IMR-90 (cell line): ENCODE data around the gene SDHC. TPM values are rescaled to one million over a fixed set of nuclear protein-coding genes. Genes with fewer than 3 reads are reported as not detected.

Experiments used
- ATAC-seq: fragments of 200-7000 bp; cut with Tn5 transposase; 2 replicates; pipeline ENCODE4 v1.9.1; 2020; ENCODE audit warnings: low read depth, mild to moderate bottlenecking, moderate library complexity
- BruUV-seq: library from RNA; stranded (reverse); fragments of 400-500 nt; replicated peaks from 2 replicates; lab custom pipeline; 2021; lab: Mats Ljungman, UMichigan
- CTCF ChIA-PET: fragments of 300-600 bp; formaldehyde crosslinking; extraction: SDS; loops from one replicate; lab custom pipeline; 2021; ENCODE audit warnings: antibody characterized with exemption; lab: Yijun Ruan, JAX
- POLR2A ChIA-PET: fragments of 300-600 bp; sonication (Branson Sonifier 250); formaldehyde crosslinking; loops from one replicate; lab custom pipeline; 2022; ENCODE audit warnings: antibody characterized with exemption; ENCODE audit not compliant: unreplicated experiment; lab: Charles Lee
- DNase-seq: peaks from one replicate; pipeline ENCODE4 v3.0.0; 2013
- H2AFZ ChIP-seq: replicated peaks from 2 replicates; pipeline ENCODE3; 2013; ENCODE audit warnings: low read length, mild to moderate bottlenecking; ENCODE audit not compliant: poor library complexity
- H2AK5ac ChIP-seq: 2 replicates; pipeline ENCODE4 v1.6.1; 2013; ENCODE audit warnings: low read depth, low read length, inconsistent platforms
- H2AK9ac ChIP-seq: replicated peaks from 2 replicates; pipeline ENCODE3; 2013; ENCODE audit warnings: mild to moderate bottlenecking, low read depth, low read length, moderate library complexity; ENCODE audit not compliant: poor library complexity
- H2BK120ac ChIP-seq: 2 replicates; pipeline ENCODE4 v1.6.1; 2013; ENCODE audit warnings: low read depth, low read length, inconsistent platforms
- H2BK15ac ChIP-seq: 3 replicates; pipeline ENCODE4 v1.6.1; 2013; ENCODE audit warnings: low read depth, low read length, inconsistent platforms
- H2BK20ac ChIP-seq: 2 replicates; pipeline ENCODE4 v1.6.1; 2013; ENCODE audit warnings: low read depth, mild to moderate bottlenecking, inconsistent platforms, low read length, moderate library complexity
- H2BK5ac ChIP-seq: 2 replicates; pipeline ENCODE4 v1.6.1; 2013; ENCODE audit warnings: mild to moderate bottlenecking, low read depth, low read length, inconsistent platforms; ENCODE audit not compliant: poor library complexity, severe bottlenecking
- H3K14ac ChIP-seq: replicated peaks from 2 replicates; pipeline ENCODE4 v1.6.1; 2013; ENCODE audit warnings: low read depth, low read length, inconsistent platforms
- H3K18ac ChIP-seq: 2 replicates; pipeline ENCODE4 v1.6.1; 2013; ENCODE audit warnings: low read depth, low read length, control low read depth
- H3K23ac ChIP-seq: 2 replicates; pipeline ENCODE4 v1.6.1; 2013; ENCODE audit warnings: low read depth, low read length, inconsistent platforms
- H3K27ac ChIP-seq: 2 replicates; pipeline ENCODE4 v1.5.1; 2013; ENCODE audit warnings: mild to moderate bottlenecking, control low read depth, low read length; ENCODE audit not compliant: insufficient read depth
- H3K27me3 ChIP-seq: 2 replicates; pipeline ENCODE4 v1.6.1; 2013; ENCODE audit warnings: low read length; ENCODE audit not compliant: control insufficient read depth, insufficient read depth
- H3K36me3 ChIP-seq: 2 replicates; pipeline ENCODE4 v1.6.1; 2013; ENCODE audit warnings: low read length, mixed read lengths; ENCODE audit not compliant: control insufficient read depth, insufficient read depth
- H3K4ac ChIP-seq: 2 replicates; pipeline ENCODE4 v1.6.1; 2013; ENCODE audit warnings: low read depth, low read length, inconsistent platforms
- H3K4me1 ChIP-seq: 2 replicates; pipeline ENCODE4 v1.6.1; 2013; ENCODE audit warnings: low read length, mixed read lengths; ENCODE audit not compliant: control insufficient read depth, insufficient read depth
- H3K4me2 ChIP-seq: 2 replicates; pipeline ENCODE4 v1.6.1; 2013; ENCODE audit warnings: low read depth, mild to moderate bottlenecking, control low read depth, low read length, moderate library complexity
- H3K4me3 ChIP-seq: 2 replicates; pipeline ENCODE4 v1.5.1; 2013; ENCODE audit warnings: low read depth, mild to moderate bottlenecking, control low read depth, low read length, moderate library complexity; ENCODE audit not compliant: insufficient read depth
- H3K56ac ChIP-seq: 2 replicates; pipeline ENCODE4 v1.6.1; 2013; ENCODE audit warnings: low read length, inconsistent platforms; ENCODE audit not compliant: insufficient read depth; ENCODE audit errors: extremely low read depth
- H3K79me1 ChIP-seq, 2 experiments: 2 replicates each; pipeline ENCODE4 v1.6.1; 2013; ENCODE audit warnings: low read length in 2 of 2, inconsistent platforms in 1 of 2, low read depth in 1 of 2
- H3K9ac ChIP-seq: 2 replicates; pipeline ENCODE4 v1.6.1; 2013; ENCODE audit warnings: low read depth, low read length, control low read depth
- H3K9me1 ChIP-seq: 2 replicates; pipeline ENCODE4 v1.6.1; 2013; ENCODE audit warnings: low read length, inconsistent platforms; ENCODE audit not compliant: insufficient read depth
- H3K9me3 ChIP-seq: 2 replicates; pipeline ENCODE4 v1.6.1; 2013; ENCODE audit warnings: low read length; ENCODE audit not compliant: control insufficient read depth, insufficient read depth
- H4K20me1 ChIP-seq: 2 replicates; pipeline ENCODE4 v1.6.1; 2013; ENCODE audit warnings: low read length, inconsistent platforms; ENCODE audit not compliant: insufficient read depth
- H4K5ac ChIP-seq: 2 replicates; pipeline ENCODE4 v1.6.1; 2013; ENCODE audit warnings: mild to moderate bottlenecking, low read depth, low read length, control low read depth
- H4K8ac ChIP-seq, 2 experiments: 2 replicates each; pipeline ENCODE4 v1.6.1; 2013; ENCODE audit warnings: low read depth in 2 of 2, low read length in 2 of 2, control low read depth in 1 of 2, inconsistent platforms in 1 of 2
- H4K91ac ChIP-seq: 2 replicates; pipeline ENCODE4 v1.6.1; 2013; ENCODE audit warnings: low read depth, low read length, inconsistent platforms; ENCODE audit not compliant: insufficient read depth
- BHLHE40 ChIP-seq: fragments of 150-350 bp; IDR thresholded peaks from 2 replicates; pipeline ENCODE4 v1.6.1; 2016; ENCODE audit warnings: mild to moderate bottlenecking, low read depth, low read length
- CEBPB ChIP-seq: IDR thresholded peaks from 2 replicates; pipeline ENCODE4 v1.6.1; 2012; ENCODE audit warnings: low read depth, low read length, improper control_type of control experiment
- CHD1 ChIP-seq: IDR thresholded peaks from 2 replicates; pipeline ENCODE4 v1.6.1; 2012; ENCODE audit warnings: low read depth, low read length, improper control_type of control experiment
- CTCF ChIP-seq: conservative IDR thresholded peaks from 2 replicates; pipeline ENCODE4 v1.5.1; 2012; ENCODE audit warnings: mild to moderate bottlenecking, low read depth, low read length, improper control_type of control experiment
- MAFK ChIP-seq: IDR thresholded peaks from 2 replicates; pipeline ENCODE4 v1.6.1; 2012; ENCODE audit warnings: low read depth, low read length, improper control_type of control experiment
- MAZ ChIP-seq: IDR thresholded peaks from 2 replicates; pipeline ENCODE4 v1.6.1; 2012; ENCODE audit warnings: low read depth, mild to moderate bottlenecking, low read length, improper control_type of control experiment, moderate library complexity, borderline replicate concordance
- NFE2L2 ChIP-seq: fragments of 150-350 bp; IDR thresholded peaks from 2 replicates; pipeline ENCODE4 v1.6.1; 2016; ENCODE audit warnings: low read depth, mild to moderate bottlenecking, low read length
- RCOR1 ChIP-seq: IDR thresholded peaks from 2 replicates; pipeline ENCODE4 v1.6.1; 2012; ENCODE audit warnings: mild to moderate bottlenecking, low read length, improper control_type of control experiment; ENCODE audit not compliant: insufficient replicate concordance
- RFX5 ChIP-seq: IDR thresholded peaks from 2 replicates; pipeline ENCODE4 v1.8.0; 2012; ENCODE audit warnings: low read depth, mild to moderate bottlenecking, low read length, moderate library complexity
- SMC3 ChIP-seq: fragments of 150-350 bp; IDR thresholded peaks from 2 replicates; pipeline ENCODE4 v1.6.1; 2016; ENCODE audit warnings: low read depth, mild to moderate bottlenecking, antibody characterized with exemption, low read length, moderate library complexity
- WGBS, 2 experiments: methylation state at CpG; one replicate each; pipeline versions ENCODE4 v1.1.5 to v1.1.7; 2013; ENCODE audit warnings: missing lambda C conversion rate in 2 of 2; ENCODE audit not compliant: insufficient read length in 1 of 2; ENCODE audit errors: extremely low coverage in 2 of 2; 5-methylcytosine and 5-hydroxymethylcytosine counted together
- dilution Hi-C: fragments of 300-500 bp; cut with HindIII; formaldehyde crosslinking; loops from one replicate; pipeline ENCODE4 v1.14.3; 2018; ENCODE audit warnings: low sequenced_read_pairs; ENCODE audit not compliant: unreplicated experiment
- in situ Hi-C: fragments of 300-500 bp; cut with MboI; formaldehyde crosslinking; loops from 3 replicates; pipeline ENCODE4 v1.14.3; 2019; ENCODE audit warnings: low sequenced_read_pairs, inconsistent platforms, mixed read lengths
- intact Hi-C: fragments of 100-400 bp; cut with micrococcal nuclease; formaldehyde crosslinking; loops from 2 replicates; pipeline ENCODE4 v1.10.0; 2022
- polyA plus RNA-seq, 3 experiments: library from polyadenylated mRNA; depleted of rRNA; stranded (reverse); fragments of >200 nt; gene quantifications; 2 replicates each; pipeline ENCODE4 v1.2.3, GENCODE V29; 2012; ENCODE audit warnings: low replicate concordance in 1 of 3
- total RNA-seq: library from RNA; depleted of rRNA; stranded (reverse); fragments of >200 nt; gene quantifications from 2 replicates; pipeline ENCODE4 v1.2.3, GENCODE V29; 2012
- TF ChIP-seq, protein P1 (sequence below): fragments of 150-350 bp; IDR thresholded peaks from 2 replicates; pipeline ENCODE4 v1.6.1; 2016; ENCODE audit warnings: low read depth, mild to moderate bottlenecking, low read length, moderate library complexity, borderline replicate concordance

Gene SDHC
- total and polyA plus RNA-seq, 2 of the 4 experiments (the other 2 are of a cell fraction), result 158 to 235 TPM

DNA sequence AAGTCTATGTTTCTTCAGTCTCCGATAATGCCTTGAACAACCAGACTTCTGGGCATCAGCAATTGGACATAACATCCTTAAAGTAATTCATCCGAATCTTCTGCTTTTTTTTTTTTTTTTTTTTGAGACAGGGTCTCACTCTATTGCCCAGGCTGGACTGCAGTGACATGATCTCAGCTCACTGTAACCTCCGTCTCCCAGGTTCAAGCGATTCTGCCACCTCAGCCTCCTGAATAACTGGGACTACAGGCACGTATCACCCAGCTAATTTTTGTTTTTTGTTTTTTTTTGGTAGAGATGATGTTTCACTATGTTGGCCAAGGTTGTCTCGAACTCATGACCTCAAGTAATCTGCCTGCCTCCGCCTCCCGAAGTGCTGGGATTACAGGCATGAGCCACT, 77.4 kb downstream of the SDHC start:
- H3K14ac ChIP-seq, result no peak overlapping the region
- no peak overlapping the region for H3K4me2 ChIP-seq
- no peaks in the 10 kb centered on the region for H3K36me3 ChIP-seq
- TF ChIP-seq RFX5 (no peak), SMC3 (no peak), MAZ (no peak), MAFK (no peak), CHD1 (no peak), CTCF (no peak), CEBPB (no peak), NFE2L2 (no peak), RCOR1 (no peak), BHLHE40 (no peak)
- TF ChIP-seq, protein P1, sequence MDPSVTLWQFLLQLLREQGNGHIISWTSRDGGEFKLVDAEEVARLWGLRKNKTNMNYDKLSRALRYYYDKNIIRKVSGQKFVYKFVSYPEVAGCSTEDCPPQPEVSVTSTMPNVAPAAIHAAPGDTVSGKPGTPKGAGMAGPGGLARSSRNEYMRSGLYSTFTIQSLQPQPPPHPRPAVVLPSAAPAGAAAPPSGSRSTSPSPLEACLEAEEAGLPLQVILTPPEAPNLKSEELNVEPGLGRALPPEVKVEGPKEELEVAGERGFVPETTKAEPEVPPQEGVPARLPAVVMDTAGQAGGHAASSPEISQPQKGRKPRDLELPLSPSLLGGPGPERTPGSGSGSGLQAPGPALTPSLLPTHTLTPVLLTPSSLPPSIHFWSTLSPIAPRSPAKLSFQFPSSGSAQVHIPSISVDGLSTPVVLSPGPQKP, result no peak
- H3K9ac ChIP-seq, result no peak overlapping the region
- intact Hi-C loops (loop anchor here (5.0 kb wide), 1 partner anchor 349 kb away; no protein-coding TSS in a partner anchor), in situ Hi-C loops (no loop called here), dilution Hi-C loops (no loop called here)
- H3K9me3 ChIP-seq, result no peaks in the 10 kb centered on the region
- no peak overlapping the region for H2AFZ ChIP-seq
- H3K27me3 ChIP-seq, result no peaks in the 10 kb centered on the region
- H3K4me3 ChIP-seq, result no peak overlapping the region
- no peak overlapping the region for H2BK5ac ChIP-seq
- no peak overlapping the region for H2AK5ac ChIP-seq
- no peak overlapping the region for H3K18ac ChIP-seq
- ATAC-seq, result no peak
- H3K4me1 ChIP-seq, result no peaks in the 10 kb centered on the region
- no peaks in the 10 kb centered on the region for H4K20me1 ChIP-seq
- POLR2A ChIA-PET, result no interaction called here
- H3K79me1 ChIP-seq, result peaks cover 0 to 4% of the 10 kb centered on the region in 2 experiments; a peak in 1 of 4 replicates
- H4K91ac ChIP-seq, result no peak overlapping the region
- no peak overlapping the region for H3K4ac ChIP-seq
- no peak overlapping the region for H2BK20ac ChIP-seq
- no peak overlapping the region for H3K23ac ChIP-seq
- H2BK120ac ChIP-seq, result no peak overlapping the region
- H2BK15ac ChIP-seq, result no peak overlapping the region
- H4K5ac ChIP-seq, result no peak overlapping the region
- no peak overlapping the region for H2AK9ac ChIP-seq
- H3K56ac ChIP-seq, result no peak overlapping the region
- H3K9me1 ChIP-seq, result peaks cover 2% of the 10 kb centered on the region; the same call in 1 of the 2 replicates
- BruUV-seq, result no TSS peak
- WGBS, 2 experiments, result 90% methylated on average over 4 of the region's 8 CpGs; no CpG with 5 or more reads in 1 of the 2 experiments
- CTCF ChIA-PET, result interaction anchor here (0.6 kb wide), 1 partner anchor 188 kb away, joined by 5 read pairs; no protein-coding TSS in a partner anchor
- H4K8ac ChIP-seq, result no peak overlapping the region
- H3K27ac ChIP-seq, result no peak overlapping the region
- no peak for DNase-seq
